GM23248 (cell line): ENCODE measurements around the gene ROBO2. TPM values are rescaled to one million over a fixed set of nuclear protein-coding genes. Genes with fewer than 3 reads are reported as not detected.

Experiments used
- DNase-seq: peaks from one replicate; pipeline ENCODE4 v3.0.0-alpha.2; 2015
- H2AFZ ChIP-seq: fragments of 200-600 bp; sonication (generic); 2 replicates; pipeline ENCODE4 v1.6.1; 2016; ENCODE audit warnings: antibody characterized with exemption
- H3F3A ChIP-seq: fragments of 200-600 bp; sonication (generic); 2 replicates; pipeline ENCODE4 v1.6.1; 2016; ENCODE audit warnings: mild to moderate bottlenecking, antibody characterized with exemption, mixed run types; ENCODE audit not compliant: insufficient read depth
- H3K27ac ChIP-seq: fragments of 200-600 bp; sonication (generic); 2 replicates; pipeline ENCODE4 v1.5.1; 2016; ENCODE audit warnings: mild to moderate bottlenecking
- H3K27me3 ChIP-seq: fragments of 200-600 bp; sonication (generic); replicated peaks from 2 replicates; pipeline ENCODE4 v1.6.1; 2016; ENCODE audit warnings: mild to moderate bottlenecking; ENCODE audit not compliant: insufficient read depth
- H3K36me3 ChIP-seq: fragments of 200-600 bp; sonication (generic); 2 replicates; pipeline ENCODE4 v1.6.1; 2016; ENCODE audit warnings: low read depth, mild to moderate bottlenecking
- H3K4me1 ChIP-seq: fragments of 200-600 bp; sonication (generic); 2 replicates; pipeline ENCODE4 v1.6.1; 2016; ENCODE audit warnings: mild to moderate bottlenecking; ENCODE audit not compliant: insufficient read depth
- H3K4me2 ChIP-seq: fragments of 200-600 bp; sonication (generic); one replicate; pipeline ENCODE4 v1.6.1; 2016; ENCODE audit warnings: mild to moderate bottlenecking; ENCODE audit not compliant: unreplicated experiment
- H3K4me3 ChIP-seq: fragments of 200-600 bp; sonication (generic); 2 replicates; pipeline ENCODE4 v1.5.1; 2016; ENCODE audit warnings: mild to moderate bottlenecking
- H3K79me2 ChIP-seq: fragments of 200-600 bp; sonication (generic); 2 replicates; pipeline ENCODE4 v1.6.1; 2016; ENCODE audit warnings: mild to moderate bottlenecking; ENCODE audit not compliant: insufficient read depth
- H3K9ac ChIP-seq: fragments of 200-600 bp; sonication (generic); 2 replicates; pipeline ENCODE4 v1.6.1; 2016; ENCODE audit warnings: mild to moderate bottlenecking
- H3K9me2 ChIP-seq: fragments of 200-600 bp; sonication (generic); 2 replicates; pipeline ENCODE4 v1.6.1; 2016; ENCODE audit warnings: mixed run types, mild to moderate bottlenecking, moderate library complexity; ENCODE audit not compliant: insufficient read depth
- H3K9me3 ChIP-seq: fragments of 200-600 bp; sonication (generic); one replicate; pipeline ENCODE4 v1.6.1; 2017; ENCODE audit warnings: low read depth
- H4K20me1 ChIP-seq: fragments of 200-600 bp; sonication (generic); 2 replicates; pipeline ENCODE4 v1.6.0; 2016; ENCODE audit not compliant: insufficient read depth
- EZH2 ChIP-seq: fragments of 200-600 bp; sonication (generic); IDR thresholded peaks from 2 replicates; pipeline ENCODE4 v1.6.1; 2018; ENCODE audit warnings: antibody characterized with exemption, mild to moderate bottlenecking; ENCODE audit not compliant: insufficient read depth, poor library complexity, severe bottlenecking
- EZH2phosphoT487 ChIP-seq: fragments of 200-600 bp; sonication (generic); IDR thresholded peaks from 2 replicates; pipeline ENCODE4 v1.6.1; 2018; ENCODE audit warnings: antibody characterized with exemption, moderate library complexity, mild to moderate bottlenecking, low read depth; ENCODE audit not compliant: insufficient read depth
- WGBS, 2 experiments: methylation state at CpG; one replicate each; pipeline ENCODE4 v1.1.6; 2015 to 2017; ENCODE audit warnings: low lambda C conversion rate in 2 of 2, low coverage in 1 of 2; ENCODE audit errors: missing lambda C conversion rate in 2 of 2; 5-methylcytosine and 5-hydroxymethylcytosine counted together
- in situ Hi-C: fragments of 300-500 bp; cut with MboI; formaldehyde crosslinking; loops from 2 replicates; pipeline ENCODE4 v1.15.0; 2020
- polyA plus RNA-seq: library from polyadenylated mRNA; unstranded; fragments of >200 nt; fragmentation: Nextera tagmentation; extraction: Ambion mirVana; gene quantifications from 2 replicates; pipeline ENCODE4 v1.2.1, GENCODE V29; 2016
- total RNA-seq: library from RNA; depleted of rRNA; stranded (reverse); fragments of >200 nt; shearing (Covaris generic); gene quantifications from 2 replicates; pipeline ENCODE4 v1.2.3, GENCODE V29; 2014

Gene ROBO2
- total and polyA plus RNA-seq, 2 experiments from 2014 or later, result under 0.01 to 0.05 TPM

- in situ Hi-C loops, result no loop called here
- Histone ChIP-seq H3K27me3 (no peaks in the 10 kb centered on the region), H3K79me2 (no peaks in the 10 kb centered on the region), H2AFZ (no peak overlapping the region), H3K36me3 (no peaks in the 10 kb centered on the region), H4K20me1 (no peaks in the 10 kb centered on the region), H3K4me1 (no peaks in the 10 kb centered on the region), H3K27ac (no peak overlapping the region), H3F3A (no peaks in the 10 kb centered on the region), H3K9ac (no peak overlapping the region), H3K9me3 (no peaks in the 10 kb centered on the region), H3K9me2 (no peaks in the 10 kb centered on the region), H3K4me2 (no peak overlapping the region), H3K4me3 (no peak overlapping the region)
- 61 to 75% methylated on average over 2 of the region's 2 CpGs for WGBS, 2 experiments
- no peak for DNase-seq
- TF ChIP-seq EZH2phosphoT487, result no peak
- TF ChIP-seq EZH2, result no peak
Observed at GRCh38 chr3:77623500-77623899, 583.6 kb downstream of the ROBO2 start.

GRCh38 chr3:77626157-77626556 lies 586.3 kb downstream of the ROBO2 start:
- Histone ChIP-seq H3K4me1 (no peaks in the 10 kb centered on the region), H3K4me3 (no peak overlapping the region), H2AFZ (no peak overlapping the region), H4K20me1 (no peaks in the 10 kb centered on the region), H3K9me2 (no peaks in the 10 kb centered on the region), H3K36me3 (no peaks in the 10 kb centered on the region), H3K4me2 (no peak overlapping the region), H3F3A (no peaks in the 10 kb centered on the region), H3K79me2 (no peaks in the 10 kb centered on the region), H3K9me3 (no peaks in the 10 kb centered on the region), H3K27ac (no peak overlapping the region), H3K27me3 (no peaks in the 10 kb centered on the region), H3K9ac (no peak overlapping the region)
- 59 to 75% methylated on average over 1 of the region's 1 CpG for WGBS, 2 experiments
- in situ Hi-C loops, result no loop called here
- no peak for DNase-seq
- TF ChIP-seq EZH2phosphoT487, result no peak
- TF ChIP-seq EZH2, result no peak

- TF ChIP-seq EZH2phosphoT487 (no peak), EZH2 (no peak)
- H4K20me1 ChIP-seq, result no peaks in the 10 kb centered on the region
- no peaks in the 10 kb centered on the region for H3K9me3 ChIP-seq
- no peak overlapping the region for H3K4me2 ChIP-seq
- no peak overlapping the region for H3K4me3 ChIP-seq
- no peaks in the 10 kb centered on the region for H3K36me3 ChIP-seq
- H3K27me3 ChIP-seq, result no peaks in the 10 kb centered on the region
- H3K9me2 ChIP-seq, result no peaks in the 10 kb centered on the region; the same call in 1 of the 2 replicates
- no peak overlapping the region for H3K9ac ChIP-seq
- H3K79me2 ChIP-seq, result no peaks in the 10 kb centered on the region
- H3K4me1 ChIP-seq, result no peaks in the 10 kb centered on the region
- DNase-seq, result no peak
- no peaks in the 10 kb centered on the region for H3F3A ChIP-seq
- H3K27ac ChIP-seq, result no peak overlapping the region
- 8 to 16% methylated on average over 2 of the region's 2 CpGs for WGBS, 2 experiments
- in situ Hi-C loops, result no loop called here
- H2AFZ ChIP-seq, result no peak overlapping the region
Observed at GRCh38 chr3:77648214-77648613, 608.3 kb downstream of the ROBO2 start.

- Histone ChIP-seq H3K27me3 (no peaks in the 10 kb centered on the region), H3K4me3 (no peak overlapping the region), H3K79me2 (no peaks in the 10 kb centered on the region), H3K9me3 (no peaks in the 10 kb centered on the region), H3K9ac (no peak overlapping the region), H3F3A (no peaks in the 10 kb centered on the region), H2AFZ (no peak overlapping the region), H3K36me3 (no peaks in the 10 kb centered on the region), H3K4me1 (no peaks in the 10 kb centered on the region), H3K9me2 (no peaks in the 10 kb centered on the region; the same call in 1 of the 2 replicates), H3K27ac (no peak overlapping the region), H3K4me2 (no peak overlapping the region), H4K20me1 (no peaks in the 10 kb centered on the region)
- in situ Hi-C loops, result no loop called here
- TF ChIP-seq EZH2phosphoT487 (no peak), EZH2 (no peak)
- 48 to 49% methylated on average over 4 of the region's 4 CpGs for WGBS, 2 experiments
- DNase-seq, result no peak
Observed at GRCh38 chr3:77648664-77649063, 608.8 kb downstream of the ROBO2 start.

- H3K27ac ChIP-seq, result no peak overlapping the region
- no peak overlapping the region for H3K9ac ChIP-seq
Observed at GRCh38 chr3:77652624-77653023, 612.7 kb downstream of the ROBO2 start.

More at GRCh38 chr3:77652624-77653023, 612.7 kb downstream of the ROBO2 start:
- H2AFZ ChIP-seq, result no peak overlapping the region
- H3K9me3 ChIP-seq, result no peaks in the 10 kb centered on the region
- H3K9me2 ChIP-seq, result no peaks in the 10 kb centered on the region
- H3K4me1 ChIP-seq, result no peaks in the 10 kb centered on the region
- no peak for DNase-seq
- TF ChIP-seq EZH2, result no peak
- no peak for TF ChIP-seq EZH2phosphoT487
- no peaks in the 10 kb centered on the region for H3K36me3 ChIP-seq
- no peaks in the 10 kb centered on the region for H4K20me1 ChIP-seq
- no peak overlapping the region for H3K4me2 ChIP-seq
- H3K27me3 ChIP-seq, result no peaks in the 10 kb centered on the region
- no peaks in the 10 kb centered on the region for H3F3A ChIP-seq
- H3K4me3 ChIP-seq, result no peak overlapping the region
- H3K79me2 ChIP-seq, result no peaks in the 10 kb centered on the region
- in situ Hi-C loops, result no loop called here
